GM12864 (cell line): ENCODE measurements around the gene UBXN4.

Experiments
- DNase-seq: peaks from one replicate; pipeline ENCODE4 v3.0.0-alpha.2; 2011; ENCODE audit warnings: low read depth
- H3K4me3 ChIP-seq: 2 replicates; pipeline ENCODE4 v1.5.1; 2011; ENCODE audit warnings: mild to moderate bottlenecking, low read depth, low read length, control low read depth
- TF ChIP-seq, protein P1 (sequence below): IDR thresholded peaks from 2 replicates; pipeline ENCODE4 v1.5.1; 2011; ENCODE audit warnings: low read depth, mild to moderate bottlenecking, moderate library complexity, low read length, control low read depth, inconsistent platforms; ENCODE audit errors: missing control alignments

The UBXN4 gene

DNA sequence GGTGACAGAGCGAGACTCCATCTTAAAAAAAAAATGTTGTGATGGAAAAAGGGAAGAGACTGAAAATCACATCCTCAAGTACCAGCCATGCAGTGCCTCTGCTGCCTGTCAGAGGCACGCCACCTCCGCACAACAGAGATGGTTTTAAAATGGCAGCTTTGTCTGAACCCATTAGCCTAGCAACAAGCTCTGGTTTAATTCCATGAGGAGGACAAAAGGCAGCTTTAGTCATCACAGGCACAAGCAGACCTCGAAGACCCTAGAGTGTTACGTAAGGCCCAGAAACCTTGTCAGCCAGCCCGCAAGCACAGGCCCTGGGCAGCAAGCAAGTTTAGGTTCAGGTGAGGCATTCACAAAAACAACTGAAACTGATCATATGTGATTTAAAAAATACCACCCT lies 84.9 kb downstream of the UBXN4 start:
- no peak overlapping the region for H3K4me3 ChIP-seq
- TF ChIP-seq, protein P1, sequence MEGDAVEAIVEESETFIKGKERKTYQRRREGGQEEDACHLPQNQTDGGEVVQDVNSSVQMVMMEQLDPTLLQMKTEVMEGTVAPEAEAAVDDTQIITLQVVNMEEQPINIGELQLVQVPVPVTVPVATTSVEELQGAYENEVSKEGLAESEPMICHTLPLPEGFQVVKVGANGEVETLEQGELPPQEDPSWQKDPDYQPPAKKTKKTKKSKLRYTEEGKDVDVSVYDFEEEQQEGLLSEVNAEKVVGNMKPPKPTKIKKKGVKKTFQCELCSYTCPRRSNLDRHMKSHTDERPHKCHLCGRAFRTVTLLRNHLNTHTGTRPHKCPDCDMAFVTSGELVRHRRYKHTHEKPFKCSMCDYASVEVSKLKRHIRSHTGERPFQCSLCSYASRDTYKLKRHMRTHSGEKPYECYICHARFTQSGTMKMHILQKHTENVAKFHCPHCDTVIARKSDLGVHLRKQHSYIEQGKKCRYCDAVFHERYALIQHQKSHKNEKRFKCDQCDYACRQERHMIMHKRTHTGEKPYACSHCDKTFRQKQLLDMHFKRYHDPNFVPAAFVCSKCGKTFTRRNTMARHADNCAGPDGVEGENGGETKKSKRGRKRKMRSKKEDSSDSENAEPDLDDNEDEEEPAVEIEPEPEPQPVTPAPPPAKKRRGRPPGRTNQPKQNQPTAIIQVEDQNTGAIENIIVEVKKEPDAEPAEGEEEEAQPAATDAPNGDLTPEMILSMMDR: no peak
- DNase-seq: no peak

DNA sequence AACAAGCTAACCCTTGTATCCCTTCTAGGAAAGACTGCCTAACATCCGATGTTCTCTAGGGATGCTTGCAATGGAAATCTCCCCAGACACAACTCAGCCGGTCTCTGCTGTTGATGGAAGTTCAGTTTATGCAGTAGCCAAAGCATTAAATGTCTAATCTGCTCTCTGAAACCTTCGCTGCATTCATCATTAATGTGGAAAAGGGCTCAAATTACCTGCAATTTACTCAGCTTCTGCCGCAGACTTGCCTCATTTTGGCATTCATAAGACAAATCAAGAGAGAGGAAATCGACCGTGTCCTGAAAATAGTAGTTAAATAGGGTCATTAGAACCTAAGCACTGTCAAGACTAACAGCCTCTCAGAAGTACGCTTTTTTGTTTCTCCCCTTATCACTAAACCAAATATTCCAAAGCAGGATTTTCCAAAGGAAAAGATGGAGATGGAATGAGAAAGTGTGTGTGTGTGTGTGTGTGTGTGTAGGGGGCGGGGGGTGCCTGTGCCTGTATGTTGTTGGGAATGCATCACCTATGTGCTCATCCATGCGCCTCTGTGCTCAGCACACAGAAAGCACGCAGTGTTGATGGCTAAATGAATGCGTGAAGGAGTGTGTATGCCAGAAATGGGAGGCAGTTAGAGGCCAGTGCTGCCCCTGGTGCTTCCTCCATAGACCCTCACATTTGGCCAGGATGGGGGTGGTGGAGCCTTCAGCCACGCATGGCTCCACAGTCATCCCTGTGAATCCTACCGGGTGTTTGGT lies 87.9 kb downstream of the UBXN4 start:
- DNase-seq: no peak
- no peak overlapping the region for H3K4me3 ChIP-seq
- TF ChIP-seq, protein P1: no peak

DNA sequence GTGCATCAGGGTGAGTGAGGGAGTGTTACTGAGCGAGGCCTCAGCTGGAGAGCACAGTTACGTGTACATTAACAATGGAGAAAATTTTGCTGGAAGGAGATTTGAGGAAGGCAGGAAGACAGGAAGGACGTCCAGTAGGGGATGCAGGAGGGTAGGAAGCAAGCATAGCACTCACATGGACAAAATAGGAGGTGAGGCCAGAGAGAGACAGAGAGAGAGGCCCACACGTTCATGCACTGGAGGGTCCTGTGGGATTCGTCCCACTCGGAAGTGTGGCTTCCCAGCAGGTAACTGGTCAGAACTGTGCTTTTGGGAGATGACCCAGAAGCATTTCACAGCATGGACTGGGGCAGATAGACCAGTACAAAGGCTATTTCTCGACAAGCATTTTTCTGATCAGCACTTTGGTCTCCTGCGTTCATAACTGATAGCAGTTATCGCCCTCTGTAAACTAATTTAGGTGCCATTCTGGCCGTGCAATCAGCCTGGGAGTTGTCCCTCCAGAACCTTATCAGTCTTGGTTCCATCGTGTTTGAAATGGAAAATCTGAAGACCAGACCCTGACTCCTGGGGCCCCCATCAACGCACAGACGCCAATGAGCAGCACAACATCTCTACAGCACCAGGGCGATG lies 89.6 kb downstream of the UBXN4 start:
- H3K4me3 ChIP-seq: no peak overlapping the region
- no peak for DNase-seq
- TF ChIP-seq, protein P1: no peak

DNA sequence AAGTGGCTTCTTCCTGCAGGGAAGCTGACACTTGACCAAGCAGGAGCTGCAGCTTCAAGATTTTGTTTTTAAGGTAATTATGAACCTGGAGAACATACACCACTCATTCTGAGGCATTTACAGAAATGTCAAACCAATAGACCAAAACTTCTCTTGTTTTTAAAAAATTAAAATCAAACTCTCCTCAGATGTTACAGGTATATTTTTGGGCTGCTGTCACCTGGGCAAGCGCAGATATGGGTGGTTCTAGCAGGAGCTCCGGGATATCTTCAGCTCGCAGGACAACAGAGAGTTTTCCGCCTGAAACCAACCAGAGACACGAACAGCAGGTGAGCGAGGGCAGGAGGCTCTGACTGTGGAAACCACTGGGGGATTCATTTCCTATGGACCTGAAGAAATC lies 91.2 kb downstream of the UBXN4 start:
- no peak overlapping the region for H3K4me3 ChIP-seq
- TF ChIP-seq, protein P1: no peak
- no peak for DNase-seq
